ENCODE measurements around the gene SUPT7L. TPM values are rescaled to one million over a fixed set of nuclear protein-coding genes. Genes with fewer than 3 reads are reported as not detected.

SUPT7L gene
- total RNA-seq, 1 experiment from 2014 or later, result 29.8 TPM

Other genes starting within 250 kb of the SUPT7L start
- gene NRBP1, start 235.0 kb downstream of the SUPT7L start, total RNA-seq (2014; rRNA removed; shearing (Covaris generic)), result 92.4 and 108 TPM in 2 replicates
- not detected in 2 replicates for gene KRTCAP3, start 221.2 kb downstream of the SUPT7L start, total RNA-seq (2014; rRNA removed; shearing (Covaris generic))
- 4.4 and 9.4 TPM in 2 replicates for gene IFT172, start 173.9 kb downstream of the SUPT7L start, total RNA-seq (2014; rRNA removed; shearing (Covaris generic))
- gene FNDC4, start 168.4 kb downstream of the SUPT7L start, total RNA-seq (2014; rRNA removed; shearing (Covaris generic)), result 4.0 and 5.2 TPM in 2 replicates
- gene GCKR, start 166.8 kb downstream of the SUPT7L start, total RNA-seq (2014; rRNA removed; shearing (Covaris generic)), result not detected in 2 replicates
- gene ZNF512, start 80.6 kb downstream of the SUPT7L start, total RNA-seq (2014; rRNA removed; shearing (Covaris generic)), result not detected in 2 replicates
- gene CCDC121, start 34.6 kb downstream of the SUPT7L start, total RNA-seq (2014; rRNA removed; shearing (Covaris generic)), result 2.9 and 4.2 TPM in 2 replicates
- gene GPN1, start 34.6 kb downstream of the SUPT7L start, total RNA-seq (2014; rRNA removed; shearing (Covaris generic)), result 45.7 and 63.6 TPM in 2 replicates
- 36.1 and 41.5 TPM in 2 replicates for gene SLC4A1AP, start 275 bp upstream of the SUPT7L start, total RNA-seq (2014; rRNA removed; shearing (Covaris generic))
- gene MRPL33, start 108.1 kb upstream of the SUPT7L start, total RNA-seq (2014; rRNA removed; shearing (Covaris generic)), result 68.1 and 139 TPM in 2 replicates
- 1.1 and 1.3 TPM in 2 replicates for gene RBKS, start 226.8 kb upstream of the SUPT7L start, total RNA-seq (2014; rRNA removed; shearing (Covaris generic))
- gene BABAM2, start 227.1 kb upstream of the SUPT7L start, total RNA-seq (2014; rRNA removed; shearing (Covaris generic)), result 26.6 and 42.3 TPM in 2 replicates